Vagina (tissue), 2 donors: ENCODE data around the gene MRNIP.

Source experiments
- POLR2A ChIP-seq, 2 donors: fragments of 450-650 bp; IDR thresholded peaks; one replicate each; pipeline ENCODE4 v1.6.1; 2017; ENCODE audit warnings: antibody characterized with exemption in 2 of 2, mild to moderate bottlenecking in 2 of 2, moderate library complexity in 2 of 2
- POLR2AphosphoS5 ChIP-seq, 2 donors: sonication (generic); formaldehyde crosslinking; IDR thresholded peaks; one replicate each; pipeline ENCODE4 v1.9.0; 2017; ENCODE audit warnings: antibody characterized with exemption in 2 of 2, mild to moderate bottlenecking in 2 of 2, low read depth in 1 of 2; ENCODE audit not compliant: insufficient read depth in 1 of 2
- TF ChIP-seq, protein P1 (sequence below), 3 experiments: fragments of 450-650 bp in 2 of 3; fragments of 200-600 bp in 1 of 3; sonication (generic) in 1 of 3; IDR thresholded peaks; one replicate each; pipeline ENCODE4 v1.5.1; 2017 to 2019; ENCODE audit warnings: antibody characterized with exemption in 3 of 3, mild to moderate bottlenecking in 2 of 3, moderate library complexity in 2 of 3

DNA sequence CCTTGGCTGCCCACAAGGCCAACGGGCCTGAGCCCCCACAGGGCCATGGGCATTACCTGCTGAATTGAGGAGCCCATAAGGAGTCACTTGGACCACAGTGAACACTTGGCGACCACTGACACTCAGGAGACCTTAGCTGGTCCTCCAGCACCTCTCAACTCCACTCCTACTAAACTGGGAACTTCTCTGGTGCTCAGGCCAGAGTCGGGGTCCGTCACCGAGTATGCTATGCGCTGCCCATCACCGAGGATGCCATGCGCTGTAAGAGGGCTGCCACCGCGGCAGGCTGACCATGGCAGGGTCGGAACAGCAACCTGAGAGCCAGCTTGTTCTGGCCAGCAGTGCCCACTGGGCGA lies 38.5 kb downstream of the MRNIP start:
- TF ChIP-seq, protein P1, sequence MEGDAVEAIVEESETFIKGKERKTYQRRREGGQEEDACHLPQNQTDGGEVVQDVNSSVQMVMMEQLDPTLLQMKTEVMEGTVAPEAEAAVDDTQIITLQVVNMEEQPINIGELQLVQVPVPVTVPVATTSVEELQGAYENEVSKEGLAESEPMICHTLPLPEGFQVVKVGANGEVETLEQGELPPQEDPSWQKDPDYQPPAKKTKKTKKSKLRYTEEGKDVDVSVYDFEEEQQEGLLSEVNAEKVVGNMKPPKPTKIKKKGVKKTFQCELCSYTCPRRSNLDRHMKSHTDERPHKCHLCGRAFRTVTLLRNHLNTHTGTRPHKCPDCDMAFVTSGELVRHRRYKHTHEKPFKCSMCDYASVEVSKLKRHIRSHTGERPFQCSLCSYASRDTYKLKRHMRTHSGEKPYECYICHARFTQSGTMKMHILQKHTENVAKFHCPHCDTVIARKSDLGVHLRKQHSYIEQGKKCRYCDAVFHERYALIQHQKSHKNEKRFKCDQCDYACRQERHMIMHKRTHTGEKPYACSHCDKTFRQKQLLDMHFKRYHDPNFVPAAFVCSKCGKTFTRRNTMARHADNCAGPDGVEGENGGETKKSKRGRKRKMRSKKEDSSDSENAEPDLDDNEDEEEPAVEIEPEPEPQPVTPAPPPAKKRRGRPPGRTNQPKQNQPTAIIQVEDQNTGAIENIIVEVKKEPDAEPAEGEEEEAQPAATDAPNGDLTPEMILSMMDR (IDR thresholded peaks at IDR 0.05): no peak
- TF ChIP-seq POLR2AphosphoS5 (IDR thresholded peaks at IDR 0.05; ENCODE audit: insufficient read depth in 1 of 2, low read depth in 1 of 2) (no peak), POLR2A (IDR thresholded peaks at IDR 0.05) (no peak)
